Activated T-helper 1 cell treated with anti-CD3 and anti-CD28 coated beads, Interleukin-2, amount 50 U/mL, for 16 hours (primary cell): Measurements from ENCODE around the gene DDI1.

ENCODE experiments used
- DNase-seq, 2 donors: peaks; one replicate each; pipeline ENCODE4 v3.0.0-alpha.2; 2020; ENCODE audit warnings: low read depth in 1 of 2, low spot score in 1 of 2

Gene DDI1

GRCh38 chr11:104075706-104076105 is 39.3 kb downstream of the DDI1 start:
- no peak for DNase-seq

- DNase-seq, result no peak
Observed at GRCh38 chr11:104076455-104076854, 40.0 kb downstream of the DDI1 start.

- DNase-seq, result no peak
Observed at GRCh38 chr11:104078245-104078644, 41.8 kb downstream of the DDI1 start.

GRCh38 chr11:104078995-104079394 is 42.6 kb downstream of the DDI1 start:
- no peak for DNase-seq

GRCh38 chr11:104086621-104087020 is 50.2 kb downstream of the DDI1 start:
- no peak for DNase-seq
